ENCODE results near the gene EPM2A.

EPM2A gene

DNA sequence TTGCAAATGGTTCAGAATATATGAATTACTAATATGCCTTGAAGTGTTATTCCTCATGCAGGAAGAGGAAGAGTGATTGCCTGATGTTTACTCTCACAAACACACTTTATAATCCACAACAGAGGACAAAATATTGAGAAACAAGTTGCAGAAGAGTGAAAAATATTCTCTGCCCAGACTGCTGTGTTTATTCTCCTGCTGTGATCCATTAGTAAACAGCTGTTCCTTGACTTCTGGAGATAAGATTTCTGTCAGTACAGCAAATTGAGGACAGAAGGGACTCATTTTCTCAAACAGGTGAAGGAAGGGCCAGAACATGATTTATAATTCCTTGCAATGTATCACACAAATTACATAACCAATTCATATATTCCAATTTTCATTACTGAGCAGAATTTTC, 148.0 kb downstream of the EPM2A start:
- no peak for DNase-seq

DNA sequence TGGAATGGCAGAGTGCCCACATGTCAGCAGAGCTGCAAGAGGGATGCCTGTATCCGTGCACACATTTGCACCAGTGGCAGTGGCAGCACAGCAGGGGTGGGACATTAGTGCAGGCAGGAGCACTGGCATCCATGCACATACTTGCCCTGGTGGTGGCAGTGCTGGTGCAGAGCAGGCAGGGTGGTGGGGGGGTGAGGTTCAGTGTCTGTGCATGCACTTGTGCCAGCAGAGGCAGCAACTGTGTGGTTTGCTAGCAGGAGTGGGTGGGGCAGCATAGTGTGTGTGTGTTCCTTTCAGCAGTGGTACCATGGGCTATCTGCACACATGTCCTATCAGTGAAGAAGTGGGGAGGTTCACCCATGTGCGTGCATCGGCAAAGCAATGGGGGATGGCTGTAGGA, 151.6 kb downstream of the EPM2A start:
- DNase-seq: no peak
